ENCODE measurements around the gene GSTM3. TPM values are rescaled to one million over a fixed set of nuclear protein-coding genes. Genes with fewer than 3 reads are reported as not detected.

The GSTM3 gene
- total RNA-seq, 6 experiments from 2014 or later, result 1.2 to 19.2 (median 10.6) TPM

GRCh38 chr1:109777436-109777835 is 36.6 kb upstream of the GSTM3 start:
- DNase-seq (peak; percentile 8 to 35 (median 33)), ATAC-seq (no peak)
- no CpG with 5 or more reads among the region's 7 CpGs for WGBS (ENCODE audit: insufficient coverage, low coverage, low lambda C conversion rate, missing lambda C conversion rate)
- Histone ChIP-seq H3K4me1 (no peaks in the 10 kb centered on the region), H3K9me3 (no peaks in the 10 kb centered on the region), H3K4me3 (no peak overlapping the region), H3K27ac (no peak overlapping the region), H3K27me3 (no peaks in the 10 kb centered on the region), H3K36me3 (no peaks in the 10 kb centered on the region)
- TF ChIP-seq POLR2A (IDR thresholded peaks at IDR 0.05) (no peak), CTCF (IDR thresholded peaks at IDR 0.05) (no peak)
- intact Hi-C loops (cut with DNase I), result loop anchor here (5.0 to 10.0 kb wide), 2 partner anchors 205 to 233 kb away; partner anchors contain the start of genes AHCYL1 (in 2 of the 2) and GNAI3 (in 1 of the 2)

GRCh38 chr1:109776911-109777310 is 36.1 kb upstream of the GSTM3 start:
- intact Hi-C loops (cut with DNase I), result loop anchor here (5.0 to 10.0 kb wide), 2 partner anchors 205 to 232 kb away; partner anchors contain the start of genes AHCYL1 (in 2 of the 2) and GNAI3 (in 1 of the 2)
- peak; percentile 95 to 99 (median 98) for TF ChIP-seq CTCF (IDR thresholded peaks at IDR 0.05)
- no peak for TF ChIP-seq POLR2A (IDR thresholded peaks at IDR 0.05)
- ATAC-seq, result peak; percentile 88 to 93 (median 90)
- peak; percentile 80 to 84 (median 82) for DNase-seq
- Histone ChIP-seq H3K4me1 (no peaks in the 10 kb centered on the region), H3K4me3 (no peak overlapping the region), H3K27ac (no peak overlapping the region), H3K27me3 (no peaks in the 10 kb centered on the region), H3K9me3 (no peaks in the 10 kb centered on the region), H3K36me3 (no peaks in the 10 kb centered on the region)
- WGBS (ENCODE audit: insufficient coverage, low coverage, low lambda C conversion rate, missing lambda C conversion rate), result 0% methylated on average over 2 of the region's 4 CpGs

GRCh38 chr1:109776206-109776835 is 35.5 kb upstream of the GSTM3 start:
- 75% methylated on average over 5 of the region's 6 CpGs for WGBS (ENCODE audit: insufficient coverage, low coverage, low lambda C conversion rate, missing lambda C conversion rate)
- TF ChIP-seq CTCF (IDR thresholded peaks at IDR 0.05) (no peak), POLR2A (IDR thresholded peaks at IDR 0.05) (no peak)
- no peaks in the 10 kb centered on the region for H3K9me3 ChIP-seq
- no peaks in the 10 kb centered on the region for H3K4me1 ChIP-seq
- H3K4me3 ChIP-seq, result no peak overlapping the region
- intact Hi-C loops (cut with DNase I), result loop anchor here (5.0 to 10.0 kb wide), 2 partner anchors 206 to 232 kb away; partner anchors contain the start of genes AHCYL1 (in 2 of the 2) and GNAI3 (in 1 of the 2)
- H3K36me3 ChIP-seq, result no peaks in the 10 kb centered on the region
- ATAC-seq, result no peak
- no peak overlapping the region for H3K27ac ChIP-seq
- H3K27me3 ChIP-seq, result no peaks in the 10 kb centered on the region
- peak; percentile 15 to 44 (median 43) for DNase-seq

GRCh38 chr1:109775398-109775797 is 34.6 kb upstream of the GSTM3 start:
- Histone ChIP-seq H3K4me1 (no peaks in the 10 kb centered on the region), H3K9me3 (no peaks in the 10 kb centered on the region), H3K4me3 (no peak overlapping the region), H3K27me3 (no peaks in the 10 kb centered on the region), H3K27ac (no peak overlapping the region), H3K36me3 (no peaks in the 10 kb centered on the region)
- ATAC-seq (no peak), DNase-seq (no peak)
- 55% methylated on average over 1 of the region's 1 CpG for WGBS (ENCODE audit: insufficient coverage, low coverage, low lambda C conversion rate, missing lambda C conversion rate)
- intact Hi-C loops (cut with DNase I), result loop anchor here (5.0 to 10.0 kb wide), 2 partner anchors 207 to 231 kb away; partner anchors contain the start of genes AHCYL1 (in 2 of the 2) and GNAI3 (in 1 of the 2)
- TF ChIP-seq POLR2A (IDR thresholded peaks at IDR 0.05), result no peak
- no peak for TF ChIP-seq CTCF (IDR thresholded peaks at IDR 0.05)
